Measurements from ENCODE around the gene MZT2B. TPM values are rescaled to one million over a fixed set of nuclear protein-coding genes. Genes with fewer than 3 reads are reported as not detected.

The MZT2B gene
- total RNA-seq, 8 experiments from 2014 or later = 101 to 315 (median 253) TPM

Other genes with a start within 250 kb of the MZT2B start
- 1 to 10 TPM in 1 of 8 experiments, under 1 TPM in 6, not detected in 1; 0.10 to 1.4 (median 0.82) TPM for gene RAB6C, start 202.6 kb upstream of the MZT2B start, total RNA-seq
- 10 to 100 TPM in 1 of 8 experiments, under 1 TPM in 6, not detected in 1; 0.05 to 31.2 (median 0.41) TPM for gene POTEF, start 53.0 kb upstream of the MZT2B start, total RNA-seq
- 10 to 100 TPM in 3 of 8 experiments, 1 to 10 TPM in 5; 1.2 to 13.4 (median 6.6) TPM for gene CCDC74B, start 37.1 kb upstream of the MZT2B start, total RNA-seq
- 10 to 100 TPM; 20.1 to 57.6 (median 29.3) TPM for gene SMPD4, start 660 bp upstream of the MZT2B start, total RNA-seq
- under 1 TPM in 6 of 8 experiments, not detected in 2; 0.11 to 0.71 (median 0.22) TPM for gene TUBA3E, start 16.2 kb downstream of the MZT2B start, total RNA-seq
- gene IMP4, start 160.6 kb downstream of the MZT2B start, total RNA-seq = 100 to 1,000 TPM in 2 of 8 experiments, 10 to 100 TPM in 6; 62.2 to 107 (median 94.8) TPM
- 10 to 100 TPM; 11.7 to 34.2 (median 17.7) TPM for gene PTPN18, start 173.8 kb downstream of the MZT2B start, total RNA-seq